H1 (cell line): ENCODE measurements around the gene EEF2. TPM values are rescaled to one million over a fixed set of nuclear protein-coding genes. Genes with fewer than 3 reads are reported as not detected.

Experiments used
- BRCA1 ChIP-seq: IDR thresholded peaks from 2 replicates; pipeline ENCODE4 v1.6.1; 2012; ENCODE audit warnings: low read depth, low read length, improper control_type of control experiment
- CREB1 ChIP-seq: IDR thresholded peaks from 2 replicates; pipeline ENCODE4 v1.6.1; 2012; ENCODE audit warnings: inconsistent platforms
- EGR1 ChIP-seq: IDR thresholded peaks from 2 replicates; pipeline ENCODE4 v1.6.1; 2011; ENCODE audit warnings: low read depth, low read length, borderline replicate concordance
- GTF2F1 ChIP-seq: IDR thresholded peaks from 2 replicates; pipeline ENCODE4 v1.6.1; 2012; ENCODE audit warnings: low read depth, low read length, improper control_type of control experiment, borderline replicate concordance
- HDAC2 ChIP-seq, 2 experiments: fragments of 300-600 bp in 1 of 2; sonication (generic) in 1 of 2; IDR thresholded peaks; 2 replicates each; pipeline ENCODE4 v1.6.1; 2011 to 2012; ENCODE audit warnings: low read depth in 2 of 2, low read length in 2 of 2, mild to moderate bottlenecking in 2 of 2, moderate library complexity in 2 of 2, borderline replicate concordance in 1 of 2, inconsistent platforms in 1 of 2
- KDM4A ChIP-seq: IDR thresholded peaks from one replicate; pipeline ENCODE4 v1.7.1; 2012; ENCODE audit warnings: low read depth, mild to moderate bottlenecking, moderate library complexity, low read length, inconsistent platforms; ENCODE audit not compliant: severe bottlenecking
- KDM5A ChIP-seq: fragments of 200-600 bp; IDR thresholded peaks from 2 replicates; pipeline ENCODE4 v1.7.1; 2012; ENCODE audit warnings: mild to moderate bottlenecking, low read length, inconsistent platforms, mixed read lengths
- MAFK ChIP-seq: IDR thresholded peaks from 2 replicates; pipeline ENCODE4 v1.6.1; 2012; ENCODE audit warnings: low read depth, mild to moderate bottlenecking, improper control_type of control experiment, low read length
- MAX ChIP-seq: IDR thresholded peaks from 2 replicates; pipeline ENCODE4 v1.6.1; 2012; ENCODE audit warnings: inconsistent platforms
- NANOG ChIP-seq: IDR thresholded peaks from 2 replicates; pipeline ENCODE4 v1.6.1; 2011; ENCODE audit warnings: low read length, low read depth, mild to moderate bottlenecking, inconsistent platforms; ENCODE audit not compliant: insufficient read depth, poor library complexity, severe bottlenecking
- POLR2AphosphoS5 ChIP-seq: IDR thresholded peaks from 2 replicates; pipeline ENCODE4 v1.6.1; 2011; ENCODE audit warnings: low read depth, low read length
- RBBP5 ChIP-seq: IDR thresholded peaks from 2 replicates; pipeline ENCODE4 v1.7.1; 2012; ENCODE audit warnings: low read depth, mild to moderate bottlenecking, inconsistent platforms, low read length, moderate library complexity, borderline replicate concordance
- RFX5 ChIP-seq: IDR thresholded peaks from 2 replicates; pipeline ENCODE4 v1.6.1; 2011; ENCODE audit warnings: low read depth, low read length, improper control_type of control experiment, borderline replicate concordance
- RNF2 ChIP-seq: fragments of 200-900, 300-1000 bp; sonication (generic); IDR thresholded peaks from 2 replicates; pipeline ENCODE4 v1.7.1; 2016; ENCODE audit warnings: borderline replicate concordance, low read depth, mild to moderate bottlenecking, antibody characterized with exemption, low read length; ENCODE audit not compliant: poor library complexity, severe bottlenecking; ENCODE audit errors: missing control alignments
- SIN3A ChIP-seq, 2 experiments: IDR thresholded peaks in 1 of 2; conservative IDR thresholded peaks in 1 of 2; 2 replicates each; pipeline ENCODE4 v1.6.1; 2011 to 2012; ENCODE audit warnings: low read length in 2 of 2, improper control_type of control experiment in 1 of 2, low read depth in 1 of 2, mild to moderate bottlenecking in 1 of 2
- SUZ12 ChIP-seq: fragments of 200-600 bp; sonication (generic); IDR thresholded peaks from 2 replicates; pipeline ENCODE4 v1.6.1; 2012; ENCODE audit warnings: mild to moderate bottlenecking, inconsistent platforms, low read length, moderate library complexity, mixed read lengths
- TAF1 ChIP-seq: IDR thresholded peaks from 2 replicates; pipeline ENCODE4 v1.6.1; 2011; ENCODE audit warnings: mild to moderate bottlenecking, low read depth, low read length
- TAF7 ChIP-seq: optimal IDR thresholded peaks from 2 replicates; pipeline ENCODE3; 2011; ENCODE audit warnings: low read depth, mild to moderate bottlenecking, inconsistent platforms, low read length, moderate library complexity, borderline replicate concordance
- TBP ChIP-seq: IDR thresholded peaks from 2 replicates; pipeline ENCODE4 v1.6.1; 2011; ENCODE audit warnings: low read depth, low read length, improper control_type of control experiment
- TCF12 ChIP-seq: IDR thresholded peaks from 2 replicates; pipeline ENCODE4 v1.6.1; 2011; ENCODE audit warnings: low read depth, mild to moderate bottlenecking, low read length
- USF2 ChIP-seq: IDR thresholded peaks from 2 replicates; pipeline ENCODE4 v1.6.1; 2011; ENCODE audit warnings: low read length, improper control_type of control experiment
- polyA plus RNA-seq, 7 experiments: library from polyadenylated mRNA; depleted of rRNA in 3 of 7; stranded (reverse) in 5 of 7; unstranded in 2 of 7; fragments of >200 nt in 5 of 7; fragments of 200-250 nt in 2 of 7; gene quantifications; 1 replicate in 5 of 7; 2 replicates in 1 of 7; 4 replicates in 1 of 7; pipeline versions ENCODE4 v1.2.1 to v1.2.3, GENCODE V29; 2011 to 2013; ENCODE audit warnings: missing spikeins in 2 of 7, mixed read lengths in 2 of 7
- total RNA-seq: library from RNA; stranded (reverse); fragmentation: NEBNext Ultra II Directional; extraction: Animal tissue kit (Norgen Biotek cat#: 25700); gene quantifications from 2 replicates; pipeline ENCODE4 v1.2.1, GENCODE V29; 2021

EEF2 gene
- total and polyA plus RNA-seq, 2 of the 8 experiments (the other 6 are each of a cell fraction or from before 2014, with no cell fraction given): 1,554 to 3,380 TPM

- TF ChIP-seq SUZ12 (no peak), GTF2F1 (no peak), MAX (peak; percentile 20), MAFK (no peak), TAF1 (peak; percentile 74; the same call in 1 of the 2 replicates), POLR2AphosphoS5 (peak; percentile 38; the same call in 1 of the 2 replicates), KDM4A (peak; percentile 39), RFX5 (no peak), NANOG (no peak), USF2 (0 out of 2 replicates have a peak, but pooled peaks have one; percentile 39), RNF2 (no peak), TBP (peak; percentile 33), CREB1 (no peak; the same call in 1 of the 2 replicates), BRCA1 (no peak), EGR1 (peak; percentile 72), HDAC2 (IDR thresholded peaks at IDR 0.05; ENCODE audit: borderline replicate concordance in 1 of 2, low read depth in 2 of 2, low read length in 2 of 2) (0 out of 4 replicates have a peak, but pooled peaks have one; percentile 9 to 31), SIN3A (conservative IDR thresholded peaks at IDR 0.05 in 1 of 2, IDR thresholded peaks at IDR 0.05 in 1 of 2; ENCODE audit: low read depth in 1 of 2, low read length in 2 of 2) (peak in 1 of 2 experiments; percentile 66; a peak in 1 of 4 replicates), RBBP5 (peak; percentile 61; the same call in 1 of the 2 replicates), TCF12 (0 out of 2 replicates have a peak, but pooled peaks have one; percentile 55), KDM5A (no peak), TAF7 (peak; percentile 64)
Measured at GRCh38 chr19:3932931-3933810, 52.1 kb downstream of the EEF2 start, which contains the start of gene NMRK2 (continued).
